Fibroblast of upper back skin (primary cell): ENCODE data around the gene CACNG5.

Source experiments
- DNase-seq: peaks from one replicate; pipeline ENCODE4 v3.0.0-alpha.2; 2013

Gene CACNG5

DNA sequence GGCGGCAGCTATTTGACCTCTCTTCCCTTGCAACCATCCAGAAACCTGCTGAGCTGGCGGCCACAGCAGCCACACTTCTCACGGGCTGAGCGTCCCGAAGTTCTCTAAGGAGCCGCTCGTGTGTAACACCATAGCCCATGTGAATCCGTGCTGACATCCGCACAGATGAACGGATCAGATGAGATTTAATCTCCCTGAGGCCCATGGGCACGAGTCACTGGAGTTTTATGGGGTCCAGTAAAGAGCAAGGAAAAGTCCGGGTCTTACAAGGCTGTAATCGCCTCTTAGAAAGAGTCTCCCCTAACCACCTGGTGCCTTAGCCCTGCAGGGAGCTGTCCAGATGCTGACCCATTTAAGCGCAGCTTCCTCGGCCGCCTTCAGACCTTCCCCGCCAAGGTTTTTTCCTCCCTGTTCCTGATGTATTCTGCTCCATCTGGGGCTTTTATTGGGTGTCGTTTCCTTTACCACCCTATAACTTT is 5.5 kb upstream of the CACNG5 start:
- peak; percentile 64 for DNase-seq

DNA sequence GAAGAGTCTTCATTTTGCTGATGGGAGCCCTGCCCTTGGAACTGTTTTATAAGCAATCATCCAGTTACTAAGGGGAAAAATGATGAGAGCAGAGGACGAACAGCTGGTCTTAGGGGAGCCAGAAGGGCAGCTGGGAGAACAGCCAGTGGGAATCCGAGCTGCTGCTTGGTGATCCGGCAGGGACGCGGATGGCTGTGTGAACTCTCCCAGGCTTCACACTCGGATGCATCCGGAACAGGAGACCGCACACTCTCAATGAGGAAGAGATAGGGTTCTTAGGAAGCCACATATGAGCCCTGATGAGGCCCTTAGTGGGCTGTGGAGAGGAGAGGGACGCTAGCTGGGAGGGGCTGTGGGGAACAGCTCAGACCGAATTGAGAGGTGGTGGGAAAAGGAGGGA is 5.0 kb upstream of the CACNG5 start:
- DNase-seq: no peak

GRCh38 chr17:66830451-66830850 is 4.5 kb upstream of the CACNG5 start:
- no peak for DNase-seq

GRCh38 chr17:66831383-66832210 is 3.3 kb upstream of the CACNG5 start:
- DNase-seq: no peak

- no peak for DNase-seq
Measured at GRCh38 chr17:66833201-66833600, 1.7 kb upstream of the CACNG5 start.

DNA sequence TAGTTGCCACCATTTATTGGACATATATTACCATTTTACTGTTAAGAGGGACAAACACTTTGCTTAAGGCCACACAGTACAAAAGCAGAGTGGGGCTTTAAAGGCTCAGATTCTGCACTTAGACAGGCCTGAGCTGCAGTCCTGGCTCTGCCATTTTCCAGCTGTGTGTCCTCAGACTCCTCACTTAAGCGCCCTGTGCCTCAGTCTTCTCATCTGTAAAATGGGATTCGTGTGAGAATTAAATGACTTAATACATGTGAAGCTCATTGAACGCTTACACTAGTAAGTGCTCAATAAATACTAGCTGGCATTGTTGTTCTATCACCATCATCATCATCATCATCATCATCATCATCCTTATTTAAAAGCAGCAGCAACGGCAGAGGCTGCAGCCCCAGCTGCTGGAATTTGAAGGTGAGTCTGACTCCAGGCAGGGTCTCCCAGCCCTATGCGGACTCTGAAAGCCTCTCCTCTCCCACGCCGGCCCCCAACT is 445 bp upstream of the CACNG5 start:
- DNase-seq: no peak

DNA sequence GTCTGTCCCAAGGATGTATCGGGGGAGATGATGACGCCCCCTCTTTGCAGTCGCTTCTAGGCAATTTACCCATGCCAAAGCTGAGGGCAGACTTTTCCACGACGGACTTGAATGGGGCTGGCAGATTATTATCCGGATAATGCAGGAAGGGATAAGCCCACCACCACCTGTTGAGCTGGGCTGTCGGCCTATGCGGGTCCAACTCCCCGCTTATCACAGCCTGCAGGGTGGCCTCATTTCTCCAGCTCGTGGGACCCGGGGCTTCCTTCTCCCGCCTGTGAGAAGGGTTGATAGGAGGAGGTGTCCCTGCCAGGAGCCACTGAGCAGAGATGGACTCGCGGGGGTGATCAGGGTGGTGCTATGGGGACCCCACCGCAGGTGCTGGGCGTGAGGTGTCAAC is 559 bp downstream of the CACNG5 start:
- DNase-seq: no peak

GRCh38 chr17:66836063-66837005 is 1.4 kb downstream of the CACNG5 start:
- no peak for DNase-seq

DNA sequence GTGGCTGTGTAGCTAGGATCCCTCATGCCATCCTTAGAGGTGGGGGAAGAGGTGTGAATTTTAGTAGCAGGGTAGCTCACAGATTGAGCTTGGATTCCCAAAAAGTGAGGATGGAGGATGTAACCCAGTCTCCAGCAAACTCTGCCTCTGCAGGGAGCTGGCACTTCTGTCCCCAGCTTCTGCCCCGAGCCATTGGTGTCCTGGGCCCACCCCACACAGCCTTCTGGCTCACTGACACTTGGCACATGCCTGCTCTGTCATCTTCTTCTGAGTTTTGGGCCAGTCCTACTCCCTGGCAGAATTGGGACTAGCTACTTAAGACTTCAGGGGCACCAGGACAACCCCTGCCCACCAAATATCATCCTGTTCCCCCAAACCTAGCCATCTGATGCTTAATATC is 2.3 kb downstream of the CACNG5 start:
- no peak for DNase-seq

- no peak for DNase-seq
Measured at GRCh38 chr17:66837885-66838665, 3.2 kb downstream of the CACNG5 start.

- DNase-seq: no peak
Measured at GRCh38 chr17:66839616-66840015, 4.7 kb downstream of the CACNG5 start.

DNA sequence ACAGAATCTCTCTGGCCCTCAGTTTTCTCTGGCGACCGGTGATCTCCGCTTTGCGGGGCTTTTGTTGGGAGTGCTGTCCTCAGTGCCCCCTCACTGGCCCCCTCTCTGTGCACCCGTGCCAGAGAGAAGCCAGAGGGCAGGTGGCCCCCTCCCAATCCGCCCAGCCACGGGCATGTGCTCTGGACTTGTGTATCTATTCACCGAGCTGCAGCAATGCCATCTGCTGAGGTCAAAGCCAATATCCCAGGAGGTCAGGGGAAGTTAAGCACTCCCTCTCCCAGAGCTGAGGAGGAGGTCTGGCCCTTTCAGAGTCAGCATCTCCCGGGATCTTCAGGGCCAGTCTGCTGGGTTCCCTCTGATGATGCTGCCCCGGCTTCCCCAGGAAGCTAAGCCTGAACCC is 5.1 kb downstream of the CACNG5 start:
- no peak for DNase-seq

DNA sequence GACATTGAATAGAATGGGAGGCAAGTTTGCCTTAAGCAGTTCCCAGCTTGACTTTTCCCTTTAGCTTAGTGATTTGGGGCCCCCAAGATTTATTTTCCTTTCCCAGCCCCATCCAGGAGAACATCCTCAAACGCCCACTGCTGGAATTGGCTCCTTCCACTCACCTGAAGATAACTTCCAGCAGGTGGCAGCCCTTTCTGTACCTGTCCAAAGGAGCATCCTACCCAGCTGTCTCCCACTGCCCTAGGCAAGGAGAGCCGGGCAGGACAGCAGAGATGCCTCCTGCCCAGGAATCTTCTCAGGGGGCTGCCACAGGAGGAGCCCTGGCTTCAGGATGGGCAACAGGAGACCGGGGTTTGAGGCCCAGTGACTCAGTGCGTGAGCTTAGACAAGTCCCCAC is 6.4 kb downstream of the CACNG5 start:
- no peak for DNase-seq

- DNase-seq: no peak
Measured at GRCh38 chr17:66841744-66842143, 6.8 kb downstream of the CACNG5 start.

GRCh38 chr17:66842505-66842904 is 7.6 kb downstream of the CACNG5 start:
- DNase-seq: no peak

DNA sequence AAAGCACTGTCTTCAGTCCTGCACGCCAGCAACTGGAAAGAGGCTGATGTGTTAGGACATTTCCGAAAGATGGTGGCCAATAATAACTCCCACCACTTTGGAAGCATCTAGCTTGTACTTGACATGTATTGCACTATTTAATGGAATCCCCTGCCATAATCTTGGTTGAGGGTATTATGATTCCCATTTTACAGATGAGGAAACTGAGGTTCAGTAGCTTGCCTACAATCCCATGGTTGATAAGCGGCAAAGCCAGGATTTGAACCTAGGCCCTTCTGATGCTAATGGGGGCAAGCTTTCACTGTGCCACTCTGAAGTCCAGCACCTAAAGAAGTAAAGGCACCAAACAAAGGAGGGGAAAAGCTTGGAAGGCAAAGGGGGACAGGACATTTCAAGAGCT is 8.0 kb downstream of the CACNG5 start:
- no peak for DNase-seq

GRCh38 chr17:66843627-66844026 is 8.7 kb downstream of the CACNG5 start:
- no peak for DNase-seq

DNA sequence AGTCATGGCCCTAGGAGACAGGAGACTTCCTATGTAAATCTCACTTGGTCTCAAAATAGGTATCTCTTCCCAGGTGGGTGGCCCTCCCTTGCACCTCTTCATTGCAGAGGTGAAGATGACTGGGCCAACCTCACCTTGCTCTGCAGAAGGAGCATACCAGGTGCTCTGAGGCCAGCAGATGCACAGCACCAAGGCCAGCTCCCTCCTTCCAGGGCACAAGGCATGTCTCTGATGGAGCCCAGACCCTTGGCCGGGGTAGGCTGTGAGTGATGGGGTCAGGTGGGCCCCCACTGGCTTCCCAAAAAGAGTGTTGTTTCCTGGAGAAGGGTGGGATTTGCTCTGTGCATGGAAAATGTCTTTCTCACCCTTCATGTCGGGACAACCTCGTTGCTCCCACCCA is 12.8 kb downstream of the CACNG5 start:
- no peak for DNase-seq

GRCh38 chr17:66848496-66848895 is 13.6 kb downstream of the CACNG5 start:
- DNase-seq: no peak

GRCh38 chr17:66849032-66849655 is 14.2 kb downstream of the CACNG5 start:
- DNase-seq: no peak

DNA sequence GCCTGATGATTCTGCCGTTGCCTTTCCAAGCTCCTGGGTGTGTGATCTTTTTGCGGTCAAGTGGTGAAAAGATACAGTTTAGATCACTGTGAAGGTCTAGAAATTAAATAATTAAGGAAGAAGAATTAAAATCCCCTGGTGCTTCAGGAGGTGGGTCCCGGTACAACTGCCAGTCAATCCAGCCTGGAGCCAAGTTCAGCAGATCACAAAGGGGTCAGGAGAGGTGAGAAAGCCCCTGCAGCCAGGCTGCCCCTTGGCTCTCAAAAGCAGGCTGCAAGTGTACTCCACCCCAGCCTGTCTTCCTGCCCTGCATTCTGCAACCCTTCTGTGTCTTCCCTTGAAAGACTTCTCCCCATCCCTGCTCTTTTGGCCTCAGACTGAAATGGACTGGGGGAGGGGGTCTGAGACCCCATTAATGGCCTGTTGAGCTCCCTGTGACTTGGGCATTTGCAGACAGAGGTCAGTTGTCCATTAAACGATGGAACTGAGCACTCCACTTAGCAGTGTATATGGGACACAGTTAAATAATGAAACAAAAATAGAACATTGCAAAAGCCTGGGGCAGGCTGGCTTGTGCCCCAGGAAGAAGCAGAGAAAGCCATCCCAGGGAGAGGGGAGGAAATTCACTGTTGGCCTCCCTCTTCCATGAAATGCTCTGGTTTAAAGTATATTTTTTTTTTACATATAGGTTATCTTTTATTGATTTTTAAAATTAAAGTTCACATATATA is 15.1 kb downstream of the CACNG5 start:
- DNase-seq: no peak

DNA sequence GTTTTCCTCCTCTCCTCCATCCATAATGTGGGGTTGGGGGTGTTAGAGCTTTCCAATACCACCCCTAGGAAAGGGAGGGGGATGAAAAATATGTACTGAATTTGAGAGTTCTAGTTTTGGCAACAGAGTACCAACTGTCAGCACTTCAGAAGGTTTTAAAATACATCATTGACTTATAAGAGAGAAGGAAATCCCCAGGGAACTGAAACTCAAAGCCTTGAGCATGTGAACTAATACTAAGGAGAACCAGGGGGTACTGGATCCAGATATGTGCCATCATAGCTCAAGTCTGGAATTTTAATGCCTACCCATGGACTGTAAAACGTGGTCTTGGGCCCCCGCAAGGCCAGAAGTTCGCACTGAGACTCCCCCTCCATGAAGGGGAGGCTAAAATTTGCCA is 15.8 kb downstream of the CACNG5 start:
- DNase-seq: no peak
